Parathyroid adenoma (tissue), 2 donors: ENCODE data around the gene COX19.

ENCODE experiments used
- H2AFZ ChIP-seq: fragments of 300-600 bp; sonication (generic); one replicate; pipeline ENCODE4 v1.7.0; 2017; ENCODE audit warnings: antibody characterized with exemption, mild to moderate bottlenecking
- H3K27ac ChIP-seq: fragments of 300-600 bp; sonication (generic); one replicate; pipeline ENCODE4 v1.7.0; 2017
- H3K27me3 ChIP-seq: fragments of 300-600 bp; sonication (generic); one replicate; pipeline ENCODE4 v1.7.0; 2017; ENCODE audit warnings: low read length; ENCODE audit not compliant: control insufficient read depth, insufficient read depth
- H3K36me3 ChIP-seq: fragments of 300-600 bp; sonication (generic); one replicate; pipeline ENCODE4 v1.7.0; 2017; ENCODE audit warnings: low read length; ENCODE audit not compliant: control insufficient read depth, insufficient read depth
- H3K4me1 ChIP-seq: fragments of 300-600 bp; sonication (generic); one replicate; pipeline ENCODE4 v1.7.0; 2017; ENCODE audit warnings: control low read depth
- H3K4me2 ChIP-seq: fragments of 300-600 bp; sonication (generic); one replicate; pipeline ENCODE4 v1.7.0; 2017; ENCODE audit warnings: low read length
- H3K4me3 ChIP-seq: fragments of 300-600 bp; sonication (generic); one replicate; pipeline ENCODE4 v1.7.0; 2017; ENCODE audit warnings: low read depth, low read length
- H3K79me2 ChIP-seq: fragments of 300-600 bp; sonication (generic); one replicate; pipeline ENCODE4 v1.7.0; 2017; ENCODE audit warnings: control low read depth
- H3K9ac ChIP-seq: fragments of 300-600 bp; sonication (generic); one replicate; pipeline ENCODE4 v1.7.0; 2017; ENCODE audit warnings: mild to moderate bottlenecking
- H3K9me3 ChIP-seq: fragments of 300-600 bp; sonication (generic); one replicate; pipeline ENCODE4 v1.7.0; 2017; ENCODE audit warnings: low read length; ENCODE audit not compliant: control insufficient read depth
- CTCF ChIP-seq: fragments of 300-600 bp; sonication (generic); IDR thresholded peaks from one replicate; pipeline ENCODE4 v1.7.0; 2017; ENCODE audit warnings: antibody characterized with exemption, mild to moderate bottlenecking
- donor health status: primary hyperparathyroidism.

The COX19 gene

DNA sequence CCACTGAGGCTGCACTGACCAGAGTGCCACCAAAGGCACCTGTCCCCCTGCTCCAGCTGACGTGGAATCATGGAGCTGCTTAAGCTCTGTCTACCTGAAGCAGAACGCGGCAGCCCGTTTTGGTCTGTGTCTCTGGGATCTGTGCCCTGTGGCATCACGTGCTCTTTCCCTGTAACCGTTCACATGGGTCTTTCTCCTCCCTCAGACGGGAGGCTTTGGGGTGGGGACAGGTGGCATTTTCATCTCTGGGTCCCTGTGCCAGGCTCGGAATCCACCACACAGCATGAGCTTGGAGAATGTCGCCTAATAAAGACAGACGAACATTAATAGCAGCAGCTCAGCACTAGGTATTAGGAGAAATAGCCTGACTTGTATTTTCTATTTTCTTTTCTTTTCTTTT lies 19.3 kb downstream of the COX19 start:
- Histone ChIP-seq H3K9me3 (no peaks in the 10 kb centered on the region), H3K9ac (no peak overlapping the region), H3K4me3 (no peak overlapping the region), H2AFZ (no peak overlapping the region), H3K79me2 (peaks cover 15% of the 10 kb centered on the region), H3K4me2 (no peak overlapping the region), H3K27ac (no peak overlapping the region), H3K27me3 (no peaks in the 10 kb centered on the region), H3K36me3 (no peaks in the 10 kb centered on the region), H3K4me1 (peaks cover 18% of the 10 kb centered on the region)
- no peak for TF ChIP-seq CTCF

GRCh38 chr7:954330-955238 lies 20.8 kb downstream of the COX19 start, which contains the start of gene ADAP1:
Gene ADAP1, minus strand, starts transcription at chr7:954680. Its CDS starts 203 bp downstream, at chr7:954477.
- H3K4me3 ChIP-seq, result peak within 1 kb of the TSS; percentile 50
- H3K27ac ChIP-seq, result peak within 1 kb of the TSS; percentile 74
- H3K79me2 ChIP-seq, result peaks cover 22% of the 10 kb centered on the region
- no peaks in the 10 kb centered on the region for H3K27me3 ChIP-seq
- no peaks in the 10 kb centered on the region for H3K36me3 ChIP-seq
- peak within 1 kb of the TSS; percentile 61 for H3K9ac ChIP-seq
- peak within 1 kb of the TSS; percentile 72 for H3K4me2 ChIP-seq
- peak within 1 kb of the TSS; percentile 84 for H2AFZ ChIP-seq
- TF ChIP-seq CTCF, result no peak
- H3K9me3 ChIP-seq, result no peaks in the 10 kb centered on the region
- H3K4me1 ChIP-seq, result peaks cover 10% of the 10 kb centered on the region

GRCh38 chr7:953547-954327 lies 21.6 kb downstream of the COX19 start:
- no peak for TF ChIP-seq CTCF
- Histone ChIP-seq H3K4me3 (peak overlapping the region; percentile 50), H2AFZ (peak overlapping the region; percentile 84), H3K27me3 (no peaks in the 10 kb centered on the region), H3K79me2 (peaks cover 30% of the 10 kb centered on the region), H3K36me3 (no peaks in the 10 kb centered on the region), H3K4me1 (peaks cover 10% of the 10 kb centered on the region), H3K27ac (peak overlapping the region; percentile 74), H3K4me2 (peak overlapping the region; percentile 72), H3K9me3 (no peaks in the 10 kb centered on the region), H3K9ac (peak overlapping the region; percentile 61)

GRCh38 chr7:952548-953441 lies 22.6 kb downstream of the COX19 start:
- no peaks in the 10 kb centered on the region for H3K9me3 ChIP-seq
- H3K27ac ChIP-seq, result peak overlapping the region; percentile 74
- H2AFZ ChIP-seq, result peak overlapping the region; percentile 84
- peaks cover 40% of the 10 kb centered on the region for H3K79me2 ChIP-seq
- no peaks in the 10 kb centered on the region for H3K27me3 ChIP-seq
- H3K36me3 ChIP-seq, result no peaks in the 10 kb centered on the region
- H3K4me2 ChIP-seq, result peak overlapping the region; percentile 72
- peak overlapping the region; percentile 61 for H3K9ac ChIP-seq
- H3K4me1 ChIP-seq, result peaks cover 10% of the 10 kb centered on the region
- no peak for TF ChIP-seq CTCF
- H3K4me3 ChIP-seq, result peak overlapping the region; percentile 50
